Vein endothelial cell (primary cell): ENCODE data around the gene AQP6. TPM values are rescaled to one million over a fixed set of nuclear protein-coding genes. Genes with fewer than 3 reads are reported as not detected.

Experiments used
- total RNA-seq: library from RNA; depleted of rRNA; stranded (reverse); fragments of >200 nt; gene quantifications from 2 replicates; pipeline ENCODE4 v1.2.3, GENCODE V29; 2012

Gene AQP6
- not detected in 2 replicates for total RNA-seq

GRCh38 chr12:49972641-49973360 lies at the start of gene AQP6:
Gene AQP6, plus strand, starts transcription at chr12:49972947. Its CDS starts 227 bp downstream, at chr12:49973174.

GRCh38 chr12:49950273-49951251 lies 22.2 kb upstream of the AQP6 start, which contains the start of gene AQP2:
Gene AQP2, plus strand, starts transcription at chr12:49950737. Its CDS starts 94 bp downstream, at chr12:49950831.

GRCh38 chr12:49961111-49961922 lies 11.4 kb upstream of the AQP6 start, which contains the start of gene AQP5:
Gene AQP5, plus strand, starts transcription at chr12:49961872. Its CDS starts 146 bp downstream, at chr12:49962018.

GRCh38 chr12:50025187-50026059 lies 52.7 kb downstream of the AQP6 start, which contains the start of gene RACGAP1:
Gene RACGAP1, minus strand, starts transcription at chr12:50025494. Its CDS starts 8,779 bp downstream, at chr12:50016715.

Other genes starting within 250 kb of the AQP6 start
- 376 and 434 TPM in 2 replicates for gene TMBIM6, start 231.4 kb upstream of the AQP6 start, total RNA-seq
- 28.2 and 37.2 TPM in 2 replicates for gene NCKAP5L, start 144.5 kb upstream of the AQP6 start, total RNA-seq
- gene BCDIN3D, start 129.8 kb upstream of the AQP6 start, total RNA-seq = 2.6 and 3.4 TPM in 2 replicates
- not detected in 2 replicates for gene FAIM2, start 69.0 kb upstream of the AQP6 start, total RNA-seq
- gene AQP2, start 22.2 kb upstream of the AQP6 start, total RNA-seq = not detected in 2 replicates
- 0.29 TPM in 1 of 2 replicates, not detected in the other for gene AQP5, start 11.1 kb upstream of the AQP6 start, total RNA-seq
- gene RACGAP1, start 52.5 kb downstream of the AQP6 start, total RNA-seq = 26.5 and 36.1 TPM in 2 replicates
- gene ASIC1, start 84.6 kb downstream of the AQP6 start, total RNA-seq = under 0.01 TPM in 1 of 2 replicates, not detected in the other
- 115 and 125 TPM in 2 replicates for gene SMARCD1, start 112.4 kb downstream of the AQP6 start, total RNA-seq
- gene GPD1, start 131.1 kb downstream of the AQP6 start, total RNA-seq = under 0.01 TPM in 1 of 2 replicates, not detected in the other
- gene COX14, start 139.3 kb downstream of the AQP6 start, total RNA-seq = 26.8 and 29.4 TPM in 2 replicates
- gene CERS5, start 194.4 kb downstream of the AQP6 start, total RNA-seq = 27.8 and 35.1 TPM in 2 replicates